GM18502 (cell line): ENCODE data around the gene TSKU.

Experiments used
- ATAC-seq: cut with Tn5 transposase; IDR thresholded peaks from one replicate; pipeline ENCODE4 v1.9.1; 2021; ENCODE audit warnings: mild to moderate bottlenecking; ENCODE audit not compliant: unreplicated experiment, poor library complexity

TSKU gene

DNA sequence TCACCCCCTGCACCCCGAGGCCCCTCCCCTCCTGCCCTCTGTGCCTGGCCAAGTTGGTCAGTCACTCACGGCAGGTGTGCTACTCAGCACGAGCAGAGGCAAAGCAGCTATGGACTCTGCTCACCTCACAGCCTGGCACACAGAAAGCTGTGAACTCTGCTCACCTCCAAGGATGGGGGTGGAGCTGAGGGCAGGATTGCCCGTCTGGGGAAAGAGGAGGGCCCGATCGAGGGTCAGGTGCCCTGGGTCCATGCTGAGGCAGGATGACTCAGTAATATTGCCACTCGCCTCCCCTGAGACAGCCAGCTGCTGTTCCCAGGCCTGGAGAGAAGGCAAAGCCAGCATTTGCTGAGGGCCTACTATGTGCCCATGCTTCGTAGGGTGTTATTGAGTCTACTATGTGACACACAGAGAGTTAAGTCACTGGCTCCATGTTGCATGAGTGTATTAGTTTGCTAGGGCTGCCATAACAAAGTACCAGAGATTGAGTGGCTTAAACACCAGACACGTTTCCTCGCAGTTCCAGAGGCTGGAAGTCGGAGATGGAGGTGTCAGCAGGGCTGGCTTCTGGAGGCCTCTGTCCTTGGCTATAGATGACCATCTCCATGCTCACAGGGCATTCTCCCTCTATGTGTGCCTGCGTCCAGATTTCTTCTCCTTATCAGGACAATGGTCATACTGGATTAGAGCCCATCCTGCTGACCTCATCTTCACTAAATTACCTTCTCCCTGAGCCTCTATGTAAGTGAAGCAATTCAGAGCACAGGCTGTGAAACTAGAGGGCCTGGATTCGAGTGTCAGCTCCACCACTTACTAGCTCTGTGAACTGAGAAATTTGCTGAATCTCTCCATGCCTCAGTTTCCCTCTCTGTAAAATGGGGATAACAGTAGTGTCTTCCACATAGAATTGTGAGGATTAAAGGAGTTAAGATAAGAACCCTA, 13.2 kb upstream of the TSKU start:
- no peak for ATAC-seq

DNA sequence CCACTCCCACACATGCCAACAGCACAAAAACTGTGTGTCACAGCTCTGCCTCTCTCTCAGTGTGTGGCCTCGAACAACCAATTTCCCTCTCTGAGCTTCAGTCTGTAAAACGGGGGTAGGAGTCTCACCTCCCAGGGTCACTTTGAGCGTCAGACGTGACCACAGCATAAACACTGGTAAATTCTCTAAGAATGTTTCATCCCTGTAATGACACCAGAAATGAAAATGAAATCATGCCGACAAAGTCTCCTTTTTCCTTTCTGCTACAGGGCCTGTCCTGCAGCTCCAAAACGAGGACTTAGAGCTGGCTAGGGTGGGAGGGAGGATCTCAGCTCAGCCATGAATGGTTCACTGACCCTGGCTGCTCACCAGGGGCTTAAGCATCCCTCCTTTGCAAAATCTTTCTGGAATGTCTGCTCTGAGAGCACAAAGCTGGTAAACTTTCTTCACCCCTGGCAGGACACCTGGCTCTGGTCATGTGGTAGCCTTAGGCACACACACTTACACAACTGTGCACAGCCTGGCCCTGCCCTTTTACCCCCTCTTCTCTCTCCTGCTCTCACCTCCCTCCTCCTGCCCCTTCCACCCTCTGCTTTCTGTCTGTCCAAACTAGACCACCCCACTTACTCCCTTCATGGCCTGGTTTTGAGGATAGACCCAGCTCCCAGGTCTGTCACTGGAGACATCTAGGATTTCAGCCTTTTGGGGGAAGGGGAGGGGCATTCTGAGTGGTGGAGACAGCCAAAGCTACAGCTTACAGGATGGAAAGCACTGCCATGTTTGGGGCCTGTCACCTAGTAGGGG, 12.3 kb upstream of the TSKU start:
- no peak for ATAC-seq

DNA sequence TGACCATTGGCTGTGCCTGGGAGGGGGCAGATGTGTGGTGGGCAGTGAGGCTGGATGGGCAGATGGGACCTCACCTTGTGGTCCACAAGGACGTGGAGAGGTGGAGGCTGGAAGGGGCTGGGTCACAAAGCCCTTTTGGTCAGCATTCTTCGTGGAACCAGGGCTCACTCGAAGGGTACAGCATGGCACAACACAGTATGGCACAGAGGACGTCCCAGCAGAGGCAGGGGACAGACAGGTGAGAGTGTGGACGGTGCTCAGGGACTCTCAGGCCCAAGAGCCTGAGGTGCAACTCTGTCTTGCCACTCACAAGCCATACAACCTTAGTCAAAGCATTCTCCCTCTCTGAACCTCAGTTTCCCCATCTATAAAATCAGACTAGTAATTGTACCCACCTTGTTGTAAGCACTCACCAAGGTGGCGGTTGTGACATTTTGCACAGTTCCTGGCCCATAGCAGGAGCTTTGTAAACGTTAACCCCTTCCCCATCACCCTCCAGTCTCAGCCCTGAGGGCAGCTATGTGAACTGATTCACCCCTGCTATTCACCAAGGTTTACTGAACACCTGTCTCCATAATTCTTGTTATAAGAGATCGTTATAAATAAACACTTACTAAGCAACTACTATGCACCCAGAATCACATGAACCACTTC, 11.6 kb upstream of the TSKU start:
- no peak for ATAC-seq

DNA sequence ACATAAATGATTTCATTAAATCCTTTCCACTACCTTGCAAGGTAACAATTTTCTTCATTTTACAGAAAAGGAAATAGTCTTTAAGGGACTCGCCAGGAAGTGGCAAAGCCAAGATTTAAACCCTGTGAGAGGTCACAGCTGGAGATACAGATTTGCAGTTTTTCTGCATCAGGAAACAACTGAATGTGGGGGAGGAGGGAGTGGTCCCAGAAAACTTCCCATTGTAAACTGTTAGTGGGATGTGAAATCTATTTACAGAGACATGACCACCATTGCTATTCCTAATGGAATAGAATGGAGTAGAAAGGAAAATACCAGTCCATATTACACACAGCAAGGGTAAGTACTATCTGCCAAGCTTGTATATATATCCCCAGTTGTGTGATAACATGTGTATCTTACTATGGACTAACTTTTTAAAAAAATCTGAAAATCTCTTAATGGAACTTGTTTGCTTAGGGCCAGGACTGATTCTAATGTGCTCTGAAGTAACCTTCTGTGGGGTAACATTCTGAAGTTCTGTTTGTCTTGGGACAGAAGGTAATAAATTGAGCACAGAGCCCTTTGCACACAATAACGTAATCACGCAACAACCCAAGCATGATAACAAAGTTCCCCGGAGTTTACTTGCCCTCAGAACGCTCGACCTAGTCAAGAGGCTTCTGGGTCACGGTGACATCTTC, 10.9 kb upstream of the TSKU start:
- no peak for ATAC-seq

DNA sequence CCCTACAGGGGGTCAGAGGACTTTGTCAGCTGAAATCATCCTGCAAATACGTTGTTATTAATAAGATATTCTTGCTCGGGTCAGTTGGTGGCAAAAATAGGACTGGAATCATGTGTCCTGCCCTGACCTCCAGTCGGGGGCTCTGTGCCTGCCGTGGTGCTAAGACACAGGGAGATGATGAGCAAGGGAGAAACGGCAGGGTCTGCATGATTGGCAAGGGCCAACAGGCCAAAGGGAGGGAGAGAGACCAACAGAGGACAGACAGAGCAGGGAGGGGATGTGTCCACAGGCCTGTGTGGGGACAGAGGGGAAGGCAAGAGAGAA, 10.4 kb upstream of the TSKU start:
- ATAC-seq = no peak

DNA sequence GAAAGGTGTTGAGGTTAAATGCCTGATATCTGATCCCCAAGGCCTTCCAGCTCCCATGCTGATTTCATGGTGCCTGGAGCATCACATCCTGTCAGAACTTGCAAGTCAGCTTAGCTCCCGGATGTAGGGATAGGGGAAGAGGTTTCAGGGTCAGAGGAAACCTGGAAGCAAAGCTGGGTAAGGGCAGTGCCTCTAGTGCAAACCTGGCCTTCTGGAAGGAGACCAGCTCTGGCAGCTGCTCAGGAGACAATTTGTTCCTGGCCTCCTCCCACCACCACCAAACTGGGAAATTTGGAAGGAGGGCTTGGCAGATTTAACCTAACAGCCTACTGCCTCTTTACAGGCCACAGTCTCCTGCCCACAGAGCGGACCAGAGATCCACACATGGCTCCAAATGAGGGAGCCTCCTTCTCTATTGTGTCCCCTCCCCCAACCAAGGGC, 9.2 kb upstream of the TSKU start:
- ATAC-seq = no peak

DNA sequence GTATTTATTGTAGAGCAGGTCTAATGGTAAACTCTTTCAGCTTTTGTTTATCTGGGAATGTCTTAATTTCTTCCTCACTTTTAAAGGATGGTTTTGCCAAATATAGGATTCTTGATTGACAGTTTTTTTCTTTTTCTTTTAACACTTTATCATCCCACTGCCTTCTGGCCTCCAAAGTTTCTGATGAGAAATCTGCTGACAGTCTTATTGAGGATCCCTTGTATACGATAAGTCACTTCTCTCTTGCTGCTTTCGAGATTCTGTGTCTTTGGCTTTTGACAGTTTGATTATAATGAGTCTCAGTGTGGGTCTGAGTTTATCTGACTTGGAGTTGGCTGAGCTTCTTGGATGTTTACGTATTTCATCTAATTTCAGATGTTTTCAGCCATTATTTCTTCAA, 6.7 kb upstream of the TSKU start:
- no peak for ATAC-seq

DNA sequence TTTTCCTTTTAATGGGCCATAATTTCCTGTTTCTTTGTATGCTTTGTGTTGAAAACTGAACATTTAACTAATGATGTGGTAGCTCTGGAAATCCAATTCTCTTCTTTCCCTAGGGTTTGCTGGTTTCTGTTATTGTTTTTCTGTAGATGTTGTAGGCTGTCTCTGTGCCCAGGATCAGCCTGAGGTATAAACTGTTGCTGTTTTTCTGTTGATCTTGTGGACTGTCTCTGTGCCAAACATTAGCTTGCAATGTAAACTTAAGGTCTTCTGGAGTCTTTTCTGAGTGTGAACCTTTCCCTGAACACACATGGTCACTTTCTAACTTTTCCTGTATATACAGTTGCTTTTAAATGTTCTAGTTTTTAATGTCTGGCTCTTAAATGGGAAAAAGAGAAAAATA, 5.9 kb upstream of the TSKU start:
- no peak for ATAC-seq

DNA sequence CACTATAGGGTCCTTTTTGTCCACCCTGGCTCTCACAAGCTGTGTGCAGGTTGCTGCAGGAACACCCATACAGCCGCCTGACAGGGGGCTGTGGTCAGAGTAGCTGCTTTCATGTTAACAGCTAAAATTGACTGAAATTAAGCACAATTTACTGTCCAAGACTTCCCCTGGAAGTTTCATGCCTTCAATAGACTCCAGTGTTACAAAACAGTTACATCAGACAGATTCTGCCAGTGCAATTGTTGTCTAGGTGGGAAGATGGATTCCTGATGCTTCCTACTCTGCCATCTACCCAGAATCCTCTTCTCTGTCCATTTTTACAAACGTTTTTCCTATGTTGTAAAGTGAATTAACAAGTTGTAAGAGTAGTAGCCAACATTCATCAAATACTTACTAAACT, 5.3 kb upstream of the TSKU start:
- ATAC-seq = no peak

DNA sequence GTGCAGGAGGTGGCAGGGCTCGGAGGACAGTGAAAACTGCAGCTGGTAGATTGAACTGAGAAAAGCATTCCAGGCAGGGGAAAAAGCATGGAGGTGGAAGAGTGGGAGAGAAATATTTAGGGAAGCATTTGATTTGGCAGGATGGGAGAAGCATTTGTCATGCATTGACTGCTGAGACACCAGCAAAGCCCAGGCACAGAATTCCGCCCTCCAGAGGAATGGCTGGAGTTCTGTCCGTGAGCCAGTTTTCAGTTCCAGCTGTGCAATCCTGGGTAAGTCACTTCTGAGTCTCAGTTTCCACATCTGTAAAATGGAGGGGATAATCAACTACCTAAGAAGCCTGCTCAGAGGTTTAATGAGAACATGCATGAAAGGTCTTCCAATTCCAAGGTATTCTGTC, 4.3 kb upstream of the TSKU start:
- ATAC-seq = no peak

DNA sequence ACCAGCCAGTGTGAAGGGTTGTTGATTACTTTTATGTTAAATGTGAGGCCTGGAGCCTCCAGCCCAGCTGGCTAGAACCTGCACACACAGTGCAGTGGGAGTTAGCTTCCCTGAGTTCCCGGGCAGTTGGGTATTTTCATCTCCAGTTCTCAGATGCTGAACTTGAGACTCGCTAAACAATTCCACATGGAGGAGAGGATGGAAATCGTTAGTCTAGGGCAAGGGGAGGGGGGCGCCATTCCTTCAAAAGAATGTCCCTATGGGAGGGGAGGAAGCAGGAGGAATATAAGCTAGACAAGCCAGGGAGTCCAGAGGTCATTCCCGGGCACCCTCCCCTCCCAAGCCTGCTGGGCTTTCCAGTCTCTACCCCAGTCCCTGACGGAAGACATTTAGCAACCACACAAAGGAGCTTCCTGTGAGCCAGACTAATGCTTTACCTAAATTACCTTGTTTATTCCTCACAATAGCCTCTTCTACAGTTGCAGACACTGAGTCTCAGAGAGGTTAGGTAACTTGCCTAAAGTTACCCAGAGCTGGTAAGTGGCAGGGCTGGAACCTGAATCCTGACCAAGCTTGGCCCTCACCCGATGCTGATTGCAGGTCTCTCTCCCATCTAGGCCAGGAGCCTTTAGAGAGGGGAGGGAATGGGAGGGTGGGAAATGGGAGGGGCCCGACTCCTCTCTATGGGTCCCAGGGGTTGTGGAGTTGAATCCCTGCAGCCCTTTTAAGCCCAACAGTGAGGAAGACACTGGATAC, 1.9 kb upstream of the TSKU start:
- ATAC-seq = no peak

DNA sequence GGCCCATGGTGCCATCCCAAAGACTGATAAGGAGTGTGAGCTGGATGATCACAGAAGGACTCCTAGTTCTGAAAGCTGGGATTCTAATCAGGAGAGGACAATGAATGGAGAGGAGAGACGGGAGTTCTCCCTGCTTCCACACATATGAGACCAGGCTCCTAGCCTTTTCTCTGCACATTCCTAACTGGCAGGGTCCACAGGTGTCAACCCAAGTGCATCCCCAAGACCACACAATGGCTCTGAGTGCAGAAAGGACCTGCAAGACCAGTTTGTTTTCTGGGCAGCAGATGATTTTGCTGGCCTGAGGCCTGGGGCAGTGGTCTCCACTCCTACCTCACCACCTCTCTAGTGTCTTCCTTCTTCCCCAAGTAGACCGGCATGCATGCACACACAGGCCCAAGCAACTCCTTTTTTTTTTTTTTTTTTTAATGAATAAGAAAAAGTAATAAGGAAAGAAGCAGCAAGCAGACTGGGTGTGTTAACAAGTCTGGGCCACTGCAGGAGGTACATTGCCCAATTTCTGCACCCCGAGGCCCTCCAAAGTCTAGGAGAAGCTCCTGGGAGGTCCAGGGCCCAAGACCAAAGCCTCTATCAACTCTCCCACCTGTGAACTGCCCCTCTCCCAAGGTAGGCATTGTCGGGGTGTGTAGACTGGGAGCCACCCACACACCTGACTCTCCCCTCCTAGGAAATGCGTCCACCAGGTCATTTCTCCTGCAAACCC, 1.2 kb upstream of the TSKU start:
- no peak for ATAC-seq

DNA sequence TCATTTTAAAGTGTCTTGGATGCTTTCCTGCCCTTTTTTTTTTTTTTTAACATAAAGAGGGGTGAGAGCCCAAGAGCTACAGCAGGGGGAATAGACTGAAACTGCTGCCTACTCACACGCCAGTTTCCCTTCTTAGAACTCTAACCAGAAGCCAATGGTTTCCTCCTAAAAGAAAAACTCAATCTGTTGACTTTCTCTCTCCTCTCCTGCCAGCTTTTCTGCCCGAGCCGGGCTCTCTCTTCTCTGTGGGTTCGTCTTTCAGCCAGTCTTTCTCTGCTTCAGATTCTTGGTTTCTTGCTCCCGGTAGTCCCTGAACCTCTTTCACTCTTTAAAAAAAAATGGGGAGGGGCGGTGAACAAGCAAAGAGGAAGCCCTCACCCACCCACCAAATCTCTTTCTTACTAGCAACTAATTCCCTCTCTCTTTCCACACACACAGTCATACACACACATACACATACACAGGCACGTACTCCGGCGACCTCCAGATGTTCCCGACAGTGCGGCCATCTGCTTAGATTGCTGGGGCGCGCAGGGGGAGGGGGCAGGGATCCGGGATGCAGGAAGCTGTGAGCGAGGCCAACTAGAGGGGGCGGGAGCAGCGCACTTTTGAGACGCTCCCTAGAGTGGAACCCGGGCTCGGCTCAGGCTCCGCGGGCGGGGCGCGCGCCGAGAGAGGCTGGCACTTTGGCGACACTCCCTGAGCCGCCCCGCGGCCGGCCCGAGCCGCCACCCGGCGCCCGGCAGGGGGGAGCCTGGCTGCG, 444 bp upstream of the TSKU start:
- ATAC-seq = no peak

DNA sequence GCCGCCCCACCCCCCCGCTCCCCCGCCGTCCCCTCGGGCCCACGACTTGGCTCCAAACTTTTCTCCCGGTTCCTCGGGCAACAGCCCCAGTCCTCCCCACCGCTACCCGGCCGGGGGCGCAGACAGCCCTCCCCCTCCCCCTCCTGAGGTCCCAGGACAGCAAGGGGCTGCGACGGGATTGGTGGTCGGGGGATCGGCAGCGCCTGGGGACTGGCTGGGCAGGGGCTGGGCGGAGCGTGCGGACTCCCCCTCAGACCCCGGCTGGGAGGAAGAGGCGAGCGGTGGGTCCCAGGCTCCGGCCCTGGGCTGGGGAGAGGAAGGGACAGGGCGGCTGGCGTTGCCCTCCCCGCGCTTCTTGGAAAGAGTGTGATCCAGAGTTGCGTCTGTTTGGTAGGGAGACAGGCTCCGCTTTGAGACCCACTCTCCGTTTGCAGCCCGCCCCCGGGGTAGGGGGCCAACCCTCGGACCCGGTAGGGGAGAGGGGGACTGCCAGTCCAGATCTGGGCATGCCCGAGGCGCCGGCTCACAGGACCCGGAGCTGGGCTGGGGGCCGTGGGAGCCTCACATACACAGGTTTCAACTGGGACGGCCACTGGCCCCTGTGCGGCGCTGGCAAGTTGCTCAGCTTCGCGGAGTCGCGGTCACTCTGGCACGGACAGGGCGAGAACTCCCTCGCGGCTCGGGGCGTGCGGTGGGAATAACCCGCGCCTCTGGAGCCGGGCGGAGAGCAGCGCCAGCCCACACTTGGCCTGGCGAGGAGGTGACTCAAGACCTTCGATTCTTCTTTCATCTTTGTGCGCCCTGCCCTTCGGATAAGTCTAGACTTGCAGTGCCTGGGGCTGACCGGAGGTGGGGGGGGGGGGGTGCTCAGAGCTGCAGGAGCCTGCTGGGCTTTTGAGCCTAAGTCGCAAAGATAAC, 999 bp downstream of the TSKU start:
- ATAC-seq = no peak

DNA sequence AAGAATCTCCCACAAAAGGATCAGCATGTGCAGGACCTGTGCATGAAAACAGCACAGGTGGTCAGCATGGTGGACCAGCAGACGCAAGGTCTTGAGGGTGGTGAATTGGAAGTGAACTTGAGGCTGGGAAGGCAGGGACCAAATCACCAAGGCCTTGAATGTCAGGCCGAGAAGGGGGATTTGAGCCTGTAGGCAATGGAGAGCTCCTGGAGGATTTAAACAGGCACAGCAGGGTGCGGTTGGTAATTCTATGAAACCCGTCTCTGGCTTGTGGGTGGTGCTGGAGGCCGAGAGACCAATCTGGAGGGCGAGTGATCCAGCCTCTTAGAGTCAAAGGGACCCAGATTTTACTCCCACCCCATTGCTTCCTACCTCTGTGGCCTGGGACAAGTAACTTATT, 2.4 kb downstream of the TSKU start:
- ATAC-seq = no peak

DNA sequence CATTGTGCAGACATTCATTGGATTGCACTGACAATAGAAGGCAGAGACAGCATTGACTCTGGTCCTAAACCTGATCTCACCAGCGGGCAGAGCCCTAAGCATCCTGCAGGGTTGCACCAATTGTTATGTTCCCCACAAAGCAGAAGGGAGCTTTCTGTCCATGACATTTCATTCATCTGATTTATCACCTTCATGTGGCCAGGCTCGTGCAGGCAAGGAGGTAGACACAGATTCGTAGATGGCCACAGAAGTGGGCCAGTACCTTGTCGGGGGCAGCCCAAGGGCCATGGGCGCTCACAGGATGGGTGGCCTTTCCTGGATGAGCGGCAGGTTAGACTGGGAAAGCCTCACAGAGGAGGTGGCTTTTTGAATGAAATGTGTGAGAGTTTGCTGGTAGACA, 2.9 kb downstream of the TSKU start:
- ATAC-seq = no peak

DNA sequence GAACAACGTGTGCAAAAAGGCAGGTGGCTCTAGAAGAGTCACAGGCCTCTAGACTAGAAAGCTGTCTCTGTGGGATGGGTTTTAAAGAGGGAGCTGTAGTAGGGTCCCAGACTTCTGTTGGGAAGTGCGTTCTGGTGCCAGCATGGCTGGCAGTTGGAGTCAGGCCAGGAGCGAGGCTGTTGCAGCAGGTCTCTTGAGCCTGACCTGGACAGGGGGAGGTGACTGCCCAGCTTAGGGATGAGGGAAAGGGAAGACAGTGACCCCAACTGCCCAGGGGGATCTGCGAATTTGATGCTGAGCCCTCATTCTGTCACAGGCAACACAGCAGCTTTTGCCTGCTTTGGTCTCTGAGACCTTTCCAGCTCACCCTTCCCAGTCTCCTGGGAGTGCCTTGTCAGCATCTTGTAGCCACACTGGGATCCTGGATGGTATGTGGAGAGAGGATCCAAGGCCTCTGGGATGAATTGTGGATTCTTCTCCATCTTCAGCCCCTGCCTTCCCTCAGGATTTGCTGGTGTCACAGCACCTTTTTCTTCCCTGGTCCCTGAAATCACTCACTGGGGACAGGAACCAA, 3.4 kb downstream of the TSKU start:
- no peak for ATAC-seq
